Limb (tissue), 2 donors: ENCODE measurements around the gene TEAD2.

ENCODE experiments used
- DNase-seq, 2 donors: peaks; one replicate each; pipeline ENCODE4 v3.0.0-alpha.2; 2016; ENCODE audit errors: extremely low spot score in 2 of 2

Gene TEAD2

GRCh38 chr19:49348305-49349189 lies 13.7 kb downstream of the TEAD2 start:
- no peak for DNase-seq

- peak; percentile 26 to 55 for DNase-seq
Measured at GRCh38 chr19:49347835-49348234, 14.4 kb downstream of the TEAD2 start.

- DNase-seq: no peak
Measured at GRCh38 chr19:49347191-49347590, 15.0 kb downstream of the TEAD2 start.

GRCh38 chr19:49344505-49345423 lies 17.5 kb downstream of the TEAD2 start:
- no peak for DNase-seq

DNA sequence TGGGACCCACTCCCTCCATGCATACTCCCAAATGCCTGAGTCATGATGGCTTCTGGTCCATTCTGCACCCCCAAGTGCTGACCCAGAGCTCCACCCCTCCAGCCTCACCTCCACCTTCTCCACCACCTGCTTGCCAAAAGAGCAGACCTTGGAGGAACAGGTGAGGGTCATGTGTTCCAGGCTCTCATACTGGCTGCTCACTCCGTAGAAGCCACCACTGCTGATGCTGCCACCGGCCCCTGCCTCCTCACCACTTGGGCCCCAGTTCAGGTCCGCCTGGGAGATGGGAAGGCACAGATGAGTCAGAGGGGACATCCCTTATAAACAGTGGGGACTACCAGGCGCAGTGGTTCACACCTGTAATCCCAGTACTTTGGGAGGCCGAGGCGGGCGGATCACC lies 19.1 kb downstream of the TEAD2 start:
- no peak for DNase-seq

DNA sequence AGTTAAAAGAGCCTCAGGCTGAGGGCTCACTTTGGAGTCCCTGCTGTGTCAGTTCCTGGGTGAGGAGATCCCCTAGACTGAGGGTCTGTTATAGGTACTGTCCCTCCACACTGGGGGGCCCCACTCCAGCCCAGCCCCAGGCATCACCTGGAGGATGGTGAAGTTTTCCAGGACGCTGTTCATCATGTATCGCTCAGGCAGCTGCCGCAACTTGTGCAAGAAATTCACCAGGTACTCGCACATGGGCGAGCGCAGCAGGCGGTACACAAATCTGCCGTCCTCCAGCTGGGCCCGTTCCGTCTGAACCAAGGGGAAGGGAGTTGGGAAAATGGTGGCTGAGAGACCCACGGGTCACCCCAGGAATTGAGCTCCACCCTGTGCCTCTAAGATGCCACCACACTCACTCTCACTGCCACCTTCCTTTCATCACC lies 19.9 kb downstream of the TEAD2 start:
- no peak for DNase-seq

DNA sequence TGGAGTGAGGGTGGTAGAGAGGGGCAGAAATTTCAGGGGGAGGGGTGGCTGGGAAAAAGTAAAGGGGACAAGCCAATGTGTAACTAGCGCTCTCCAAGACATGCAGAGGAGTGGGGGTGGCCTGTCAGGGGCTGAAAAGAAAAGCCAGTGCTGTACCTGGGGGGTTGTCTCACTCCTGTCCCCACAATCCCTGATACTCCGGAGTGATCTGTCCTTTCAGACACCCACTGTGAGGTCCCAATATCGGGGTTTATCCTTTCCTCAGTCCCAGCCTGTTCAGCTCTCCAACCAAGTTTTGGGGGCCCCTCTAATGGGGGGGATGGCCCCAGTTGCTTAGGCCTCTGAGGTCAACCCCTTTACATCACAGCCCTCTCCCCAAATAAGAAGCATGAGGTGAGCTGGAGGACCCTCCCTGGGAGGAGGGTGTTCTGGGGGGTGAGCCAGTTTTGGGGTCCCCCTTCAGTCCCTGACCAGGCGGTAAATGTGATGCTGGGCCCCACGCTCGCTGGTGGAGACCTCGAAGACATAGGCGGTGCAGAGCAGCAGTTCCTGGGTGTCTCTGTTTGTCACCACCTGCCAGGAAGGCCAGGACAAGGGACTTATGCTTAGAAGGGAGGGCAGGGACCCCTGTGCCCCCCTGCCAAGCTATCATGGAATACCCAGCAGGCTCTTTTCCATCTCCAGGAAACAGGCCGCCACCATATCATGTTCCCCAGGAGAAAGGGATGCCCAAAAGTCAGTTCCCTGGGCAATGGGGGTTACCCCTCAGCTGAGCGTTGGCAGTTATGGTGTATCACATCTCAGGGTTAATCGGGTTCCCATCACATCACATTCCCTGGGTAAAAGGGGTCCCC lies 21.1 kb downstream of the TEAD2 start:
- DNase-seq: no peak

GRCh38 chr19:49340069-49340864 lies 21.9 kb downstream of the TEAD2 start:
- DNase-seq: peak in 1 of 2 donors; percentile 75

DNA sequence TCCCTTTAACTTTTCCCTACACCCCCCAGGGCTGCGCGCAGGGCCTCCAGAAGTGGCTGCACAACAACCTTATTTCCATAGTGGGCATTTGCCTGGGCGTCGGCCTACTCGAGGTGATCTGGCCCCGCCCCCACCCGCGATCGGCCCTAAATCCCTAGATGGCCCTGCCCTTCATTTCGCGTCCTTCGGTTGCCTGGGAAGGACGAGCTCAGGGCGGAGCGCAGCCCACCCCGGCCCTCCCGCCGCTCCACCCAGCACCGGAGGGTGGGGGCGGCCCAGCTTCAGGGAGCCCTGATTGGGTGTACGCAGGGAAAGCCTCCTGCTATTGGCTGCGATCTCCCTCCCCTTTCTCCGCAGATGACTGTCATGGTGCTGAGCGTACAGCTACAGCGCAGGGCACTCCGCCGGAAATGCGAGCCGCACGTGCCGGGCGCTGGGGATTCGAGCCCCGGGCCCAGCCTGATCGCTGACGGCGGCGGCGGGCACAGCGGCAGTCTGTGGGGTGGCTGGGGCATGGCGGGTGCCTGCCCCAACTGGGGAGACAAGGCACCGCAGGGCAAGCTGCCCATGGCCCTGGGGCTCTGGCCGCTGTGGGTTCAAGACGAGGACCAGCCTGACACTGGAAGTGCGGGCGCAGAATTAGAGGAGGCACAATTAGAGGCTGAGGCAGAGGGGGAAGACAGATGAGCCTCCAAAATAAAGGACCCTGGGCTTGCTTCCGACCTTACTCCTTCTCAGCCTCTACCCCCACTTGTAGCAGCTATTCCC lies 22.7 kb downstream of the TEAD2 start:
- peak; percentile 90 to 93 for DNase-seq

GRCh38 chr19:49338691-49339300 lies 23.4 kb downstream of the TEAD2 start:
- DNase-seq: peak; percentile 35 to 83

DNA sequence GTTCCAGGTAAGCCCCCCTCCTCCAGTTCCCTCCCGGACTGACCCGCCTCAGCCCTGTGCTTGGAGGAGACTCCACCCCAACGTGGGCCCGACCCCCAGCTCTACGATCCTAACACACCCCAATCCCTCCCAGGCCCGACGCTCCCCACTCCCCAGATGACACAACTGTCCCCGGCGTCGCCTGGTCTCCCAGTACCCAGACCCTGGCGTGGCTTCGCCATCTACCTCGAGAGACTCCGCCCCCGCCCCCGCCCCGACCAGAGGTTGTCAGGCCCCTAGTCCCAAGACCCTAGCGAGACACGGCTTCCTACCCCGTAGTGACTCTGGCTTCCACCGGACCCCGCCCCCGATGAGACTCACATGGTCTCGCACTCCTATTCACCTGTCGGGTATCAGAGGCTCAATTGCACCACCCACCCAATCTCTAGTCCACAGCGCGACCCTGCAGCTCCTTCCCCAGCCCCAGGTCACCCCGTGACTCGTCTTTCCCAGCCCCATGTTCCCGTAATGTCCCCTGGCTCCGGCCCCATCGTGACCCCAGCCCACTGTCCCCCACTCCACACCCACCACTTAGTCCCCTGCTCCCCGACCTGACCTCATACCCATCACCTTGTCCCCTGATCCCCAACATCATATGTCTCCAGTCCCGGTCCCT lies 24.1 kb downstream of the TEAD2 start:
- peak in 1 of 2 donors; percentile 45 for DNase-seq

DNA sequence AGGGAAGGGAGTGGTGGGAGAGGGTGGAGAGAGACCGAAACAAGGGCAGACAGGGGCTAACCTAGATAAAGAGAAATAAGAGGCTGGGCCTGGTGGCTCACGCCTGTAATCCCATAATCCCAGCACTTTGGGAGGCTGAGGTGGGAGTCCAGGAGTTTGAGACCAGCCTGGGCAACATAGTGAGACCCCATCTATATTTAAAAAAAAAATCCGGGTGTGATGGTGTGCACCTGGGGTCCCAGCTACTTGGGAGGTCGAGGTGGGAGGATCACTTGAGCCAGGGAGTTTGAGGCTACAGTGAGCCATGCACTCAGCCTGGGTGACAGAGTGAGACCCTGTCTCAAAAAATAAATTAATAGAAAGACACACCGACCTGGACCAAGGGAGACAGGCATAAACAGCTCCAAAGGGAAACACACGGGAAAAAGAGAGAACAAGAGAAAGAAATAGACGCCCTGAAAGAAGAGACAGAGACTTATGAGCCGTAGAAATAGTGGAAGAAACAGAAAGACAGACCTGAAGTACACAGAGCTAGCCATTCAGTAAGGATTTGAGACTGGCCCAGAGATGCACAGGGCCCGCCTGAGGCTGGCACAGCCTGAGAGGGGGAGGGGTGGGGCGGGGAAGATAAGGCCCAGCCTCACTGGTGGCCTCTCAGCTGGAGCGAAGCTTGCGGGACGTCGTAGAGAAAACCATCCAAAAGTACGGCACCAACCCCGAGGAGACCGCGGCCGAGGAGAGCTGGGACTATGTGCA lies 24.8 kb downstream of the TEAD2 start:
- no peak for DNase-seq

DNA sequence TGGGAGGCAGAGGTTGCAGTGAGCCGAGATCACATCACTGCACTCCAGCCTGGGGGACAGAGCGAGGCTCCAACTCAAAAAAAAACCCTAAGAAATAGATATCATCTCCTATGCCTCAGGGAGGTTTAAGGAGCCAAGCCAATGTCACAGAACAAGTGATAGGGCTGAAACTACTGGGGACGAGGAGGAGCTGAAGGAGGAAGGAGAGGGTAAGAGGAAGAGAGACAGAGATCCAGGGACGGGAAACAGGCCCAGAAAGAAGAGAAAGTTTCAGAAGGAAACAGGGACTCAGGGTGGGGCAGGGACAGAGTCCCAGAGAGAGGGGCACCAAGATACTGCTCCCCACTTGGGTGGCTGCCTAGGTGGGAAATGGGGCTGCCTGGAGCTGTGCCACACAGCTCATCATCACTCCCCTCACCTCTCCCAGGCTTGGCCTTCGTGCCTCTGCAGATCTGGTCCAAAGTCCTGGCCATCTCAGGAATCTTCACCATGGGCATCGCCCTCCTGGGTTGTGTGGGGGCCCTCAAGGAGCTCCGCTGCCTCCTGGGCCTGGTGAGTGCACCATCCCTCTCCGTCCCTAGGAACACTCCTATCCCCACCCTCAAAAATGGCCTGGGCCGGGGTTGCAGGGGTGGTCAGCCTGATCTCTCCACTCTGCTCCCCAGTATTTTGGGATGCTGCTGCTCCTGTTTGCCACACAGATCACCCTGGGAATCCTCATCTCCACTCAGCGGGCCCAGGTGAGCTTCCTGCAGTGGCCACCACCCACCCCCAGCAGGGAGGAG lies 25.5 kb downstream of the TEAD2 start:
- DNase-seq: no peak

GRCh38 chr19:49335784-49336481 lies 26.3 kb downstream of the TEAD2 start:
- no peak for DNase-seq

GRCh38 chr19:49335071-49335783 lies 27.0 kb downstream of the TEAD2 start, which contains the start of gene CD37:
TSS of gene CD37 (plus strand) at chr19:49335406. CDS start at chr19:49335541, 135 bp downstream.
- DNase-seq: no peak

- DNase-seq: no peak
Measured at GRCh38 chr19:49333811-49334288, 28.4 kb downstream of the TEAD2 start.
